A549 (cell line): ENCODE measurements around the gene OR10H2. TPM values are rescaled to one million over a fixed set of nuclear protein-coding genes. Genes with fewer than 3 reads are reported as not detected.

Source experiments
- ATAC-seq, 2 experiments: fragments of 200-7000 bp in 1 of 2; fragments of >200 bp in 1 of 2; cut with Nextera tagmentation in 1 of 2; cut with Tn5 transposase in 1 of 2; 3 replicates each; pipeline versions ENCODE4 v1.8.0 to v1.9.1; 2018 to 2020; ENCODE audit warnings: mild to moderate bottlenecking in 1 of 2, moderate library complexity in 1 of 2
- CTCF ChIA-PET: fragments of 300-600 bp; sonication (Branson Sonifier 250); formaldehyde crosslinking; extraction: SDS; loops from one replicate; lab custom pipeline; 2021; ENCODE audit warnings: antibody characterized with exemption, inconsistent platforms; lab: Yijun Ruan, JAX
- POLR2A ChIA-PET: fragments of 350-600 bp; formaldehyde crosslinking; extraction: SDS; loops from one replicate; lab custom pipeline; 2021; ENCODE audit warnings: antibody characterized with exemption, inconsistent platforms; lab: Yijun Ruan, JAX
- DNase-seq, 2 experiments: peaks; one replicate each; pipeline versions ENCODE4 v3.0.0 to v3.0.0-alpha.2; 2011 to 2016; ENCODE audit warnings: low read depth in 1 of 2, low spot score in 1 of 2
- FAIRE-seq: peaks from 2 replicates; lab custom pipeline; 2011; peaks lifted over from hg19 to GRCh38; lab: Jason Lieb, UNC
- H3K27ac ChIP-seq, 2 experiments: fragments of >200 bp; sonication (Bioruptor Twin); formaldehyde crosslinking; 3 replicates each; pipeline ENCODE4 v1.5.1; 2016 to 2017
- H3K4me1 ChIP-seq: fragments of >200 bp; sonication (Bioruptor Twin); formaldehyde crosslinking; 3 replicates; pipeline ENCODE4 v1.6.1; 2016
- H3K4me2 ChIP-seq: fragments of >200 bp; sonication (Bioruptor Twin); formaldehyde crosslinking; 3 replicates; pipeline ENCODE4 v1.6.1; 2016
- H3K4me3 ChIP-seq: fragments of >200 bp; sonication (Bioruptor Twin); formaldehyde crosslinking; 3 replicates; pipeline ENCODE4 v1.5.1; 2016
- H3K9me3 ChIP-seq: fragments of >200 bp; sonication (Bioruptor Twin); formaldehyde crosslinking; 3 replicates; pipeline ENCODE4 v1.6.1; 2016
- CBX2 ChIP-seq: fragments of 200-600 bp; sonication (generic); IDR thresholded peaks from 2 replicates; pipeline ENCODE4 v1.6.1; 2016; ENCODE audit warnings: low read depth, mild to moderate bottlenecking, borderline replicate concordance
- CBX8 ChIP-seq: fragments of 200-600 bp; sonication (generic); IDR thresholded peaks from 2 replicates; pipeline ENCODE4 v1.6.1; 2016
- E2F6 ChIP-seq: IDR thresholded peaks from 2 replicates; pipeline ENCODE4 v1.6.1; 2012; ENCODE audit warnings: low read depth, borderline replicate concordance
- EP300 ChIP-seq, 2 experiments: fragments of >200 bp; sonication (Bioruptor Twin); formaldehyde crosslinking; IDR thresholded peaks; 2 replicates in 1 of 2; 3 replicates in 1 of 2; pipeline ENCODE4 v1.6.1; 2016 to 2017
- FOSL2 ChIP-seq, 2 experiments: fragments of 450-650 bp in 1 of 2; fragments of >200 bp in 1 of 2; sonication (Bioruptor Twin) in 1 of 2; formaldehyde crosslinking; IDR thresholded peaks; 2 replicates each; pipeline versions ENCODE4 v1.5.0 to v1.6.1; 2016 to 2020; ENCODE audit warnings: mild to moderate bottlenecking in 1 of 2, moderate library complexity in 1 of 2
- GATA3 ChIP-seq: IDR thresholded peaks from 2 replicates; pipeline ENCODE4 v1.6.1; 2012; ENCODE audit warnings: borderline replicate concordance
- HOXA7 ChIP-seq: fragments of 250-450 bp; sonication (Bioruptor Pico); IDR thresholded peaks from 2 replicates; pipeline ENCODE4 v1.5.0; 2020; ENCODE audit warnings: mild to moderate bottlenecking, moderate library complexity
- KDM1A ChIP-seq: fragments of 200-600 bp; sonication (generic); IDR thresholded peaks from 2 replicates; pipeline ENCODE4 v1.6.1; 2016; ENCODE audit warnings: low read depth, mild to moderate bottlenecking
- KDM5A ChIP-seq: fragments of 200-600 bp; sonication (generic); IDR thresholded peaks from 2 replicates; pipeline ENCODE4 v1.6.1; 2016; ENCODE audit warnings: antibody characterized with exemption, mild to moderate bottlenecking
- MAZ ChIP-seq: fragments of 150-350 bp; IDR thresholded peaks from 2 replicates; pipeline ENCODE4 v1.6.1; 2014; ENCODE audit warnings: antibody characterized with exemption, low read depth, low read length, borderline replicate concordance
- POLR2A ChIP-seq: IDR thresholded peaks from 2 replicates; pipeline ENCODE4 v1.6.1; 2012; ENCODE audit warnings: mild to moderate bottlenecking, low read length
- RCOR1 ChIP-seq: fragments of 150-350 bp; IDR thresholded peaks from 2 replicates; pipeline ENCODE4 v1.6.1; 2014; ENCODE audit warnings: antibody characterized with exemption, low read length, low read depth
- REST ChIP-seq: fragments of 200-600 bp; sonication (generic); IDR thresholded peaks from 2 replicates; pipeline ENCODE4 v1.6.1; 2016; ENCODE audit warnings: antibody characterized with exemption, mild to moderate bottlenecking, moderate library complexity
- RNF2 ChIP-seq: fragments of 200-600 bp; sonication (generic); IDR thresholded peaks from 2 replicates; pipeline ENCODE4 v1.6.1; 2016; ENCODE audit warnings: low read depth, mild to moderate bottlenecking, antibody characterized with exemption, moderate library complexity, borderline replicate concordance
- TP53 ChIP-seq: fragments of 250-450 bp; sonication (Bioruptor Pico); IDR thresholded peaks from 2 replicates; pipeline ENCODE4 v1.5.0; 2021; ENCODE audit warnings: mild to moderate bottlenecking, moderate library complexity
- ZC3H11A ChIP-seq: fragments of 450-650 bp; IDR thresholded peaks from 2 replicates; pipeline ENCODE4 v1.6.1; 2014; ENCODE audit warnings: antibody characterized with exemption, mild to moderate bottlenecking
- WGBS: methylation state at CpG from one replicate; pipeline ENCODE4 v1.1.6; 2017; ENCODE audit errors: missing lambda C conversion rate; 5-methylcytosine and 5-hydroxymethylcytosine counted together
- polyA plus RNA-seq, 4 experiments: library from polyadenylated mRNA; depleted of rRNA in 3 of 4; stranded (reverse); fragments of >200 nt; fragmentation: RNase III in 1 of 4; extraction: RNeasy Plus Mini Kit Qiagen cat#74134 plus additional on column Dnase treatment in 1 of 4; gene quantifications; 2 replicates in 3 of 4; 3 replicates in 1 of 4; pipeline ENCODE4 v1.2.3, GENCODE V29; 2011 to 2017

Gene OR10H2
- polyA plus RNA-seq, 2 of the 4 experiments (the other 2 are of a cell fraction): not detected

- no peaks in the 10 kb centered on the region for H3K9me3 ChIP-seq
- H3K4me1 ChIP-seq: no peaks in the 10 kb centered on the region
- POLR2A ChIA-PET: no interaction called here
- 49% methylated on average over 7 of the region's 8 CpGs for WGBS
- CTCF ChIA-PET: no interaction called here
- H3K4me2 ChIP-seq: no peak overlapping the region
- H3K4me3 ChIP-seq: no peak overlapping the region
- DNase-seq (no peak), ATAC-seq (no peak), FAIRE-seq (no peak)
- TF ChIP-seq HOXA7: no peak
- no peak for TF ChIP-seq TP53
- TF ChIP-seq CBX8: no peak
- no peak for TF ChIP-seq KDM5A
- H3K27ac ChIP-seq: no peak overlapping the region
Observed at GRCh38 chr19:15680478-15681322, 47.1 kb upstream of the OR10H2 start.

GRCh38 chr19:15683411-15683810, 44.4 kb upstream of the OR10H2 start:
- H3K4me2 ChIP-seq: no peak overlapping the region
- FAIRE-seq (no peak), ATAC-seq (no peak), DNase-seq (no peak)
- POLR2A ChIA-PET: no interaction called here
- CTCF ChIA-PET: no interaction called here
- peaks cover 5% of the 10 kb centered on the region; the same call in 1 of the 3 replicates for H3K9me3 ChIP-seq
- no peak overlapping the region for H3K27ac ChIP-seq
- no peaks in the 10 kb centered on the region for H3K4me1 ChIP-seq
- no peak for TF ChIP-seq CBX2
- TF ChIP-seq EP300 (IDR thresholded peaks at IDR 0.05): no peak
- no peak for TF ChIP-seq MAZ
- TF ChIP-seq POLR2A: no peak
- TF ChIP-seq GATA3: no peak
- TF ChIP-seq RCOR1: no peak
- no peak for TF ChIP-seq HOXA7
- TF ChIP-seq E2F6: no peak
- TF ChIP-seq RNF2: no peak
- TF ChIP-seq ZC3H11A: no peak
- TF ChIP-seq FOSL2 (IDR thresholded peaks at IDR 0.05): no peak
- no peak for TF ChIP-seq FOSL2 (CRISPR knock-in tag; IDR thresholded peaks at IDR 0.05)
- 96% methylated on average over 10 of the region's 10 CpGs for WGBS
- H3K4me3 ChIP-seq: no peak overlapping the region

GRCh38 chr19:15684828-15685227, 43.0 kb upstream of the OR10H2 start:
- CTCF ChIA-PET: no interaction called here
- FAIRE-seq (no peak), DNase-seq (no peak), ATAC-seq (no peak)
- Histone ChIP-seq H3K4me1 (no peaks in the 10 kb centered on the region), H3K4me2 (no peak overlapping the region), H3K4me3 (no peak overlapping the region), H3K9me3 (peaks cover 7% of the 10 kb centered on the region; the same call in 1 of the 3 replicates), H3K27ac (no peak overlapping the region)
- 66% methylated on average over 7 of the region's 9 CpGs for WGBS
- POLR2A ChIA-PET: no interaction called here
- TF ChIP-seq KDM1A: no peak
- TF ChIP-seq REST: peak; percentile 80
